WERI-Rb-1 (cell line): ENCODE measurements around the gene OR10G2.

ENCODE experiments used
- DNase-seq: peaks from one replicate; pipeline ENCODE4 v3.0.0-alpha.2; 2020
- H3K27ac ChIP-seq: fragments of 250-450 bp; sonication (Bioruptor Pico); 2 replicates; pipeline ENCODE4 v1.5.1; 2020; ENCODE audit warnings: mild to moderate bottlenecking, moderate library complexity
- H3K27me3 ChIP-seq: fragments of 250-450 bp; sonication (Bioruptor Pico); 2 replicates; pipeline ENCODE4 v1.5.1; 2021; ENCODE audit warnings: mild to moderate bottlenecking, low read depth, moderate library complexity; ENCODE audit not compliant: insufficient read depth, severe bottlenecking
- H3K36me3 ChIP-seq: fragments of 250-450 bp; sonication (Bioruptor Pico); 2 replicates; pipeline ENCODE4 v1.5.1; 2020; ENCODE audit warnings: mild to moderate bottlenecking, moderate library complexity
- H3K4me3 ChIP-seq: 2 replicates; pipeline ENCODE4 v1.5.1; 2011; ENCODE audit warnings: low read depth, mild to moderate bottlenecking, control low read depth, low read length
- H3K9me3 ChIP-seq: fragments of 250-450 bp; sonication (Bioruptor Pico); 2 replicates; pipeline ENCODE4 v1.5.1; 2021; ENCODE audit warnings: mild to moderate bottlenecking, moderate library complexity; ENCODE audit not compliant: severe bottlenecking
- CTCF ChIP-seq: IDR thresholded peaks from 2 replicates; pipeline ENCODE4 v1.5.1; 2011; ENCODE audit warnings: low read depth, mild to moderate bottlenecking, control low read depth, inconsistent platforms, low read length

OR10G2 gene

GRCh38 chr14:21669284-21669683 lies 34.5 kb upstream of the OR10G2 start:
- Histone ChIP-seq H3K27me3 (peaks cover 64% of the 10 kb centered on the region), H3K27ac (no peak overlapping the region), H3K4me3 (no peak overlapping the region), H3K36me3 (no peaks in the 10 kb centered on the region), H3K9me3 (no peaks in the 10 kb centered on the region)
- DNase-seq = no peak
- no peak for TF ChIP-seq CTCF

DNA sequence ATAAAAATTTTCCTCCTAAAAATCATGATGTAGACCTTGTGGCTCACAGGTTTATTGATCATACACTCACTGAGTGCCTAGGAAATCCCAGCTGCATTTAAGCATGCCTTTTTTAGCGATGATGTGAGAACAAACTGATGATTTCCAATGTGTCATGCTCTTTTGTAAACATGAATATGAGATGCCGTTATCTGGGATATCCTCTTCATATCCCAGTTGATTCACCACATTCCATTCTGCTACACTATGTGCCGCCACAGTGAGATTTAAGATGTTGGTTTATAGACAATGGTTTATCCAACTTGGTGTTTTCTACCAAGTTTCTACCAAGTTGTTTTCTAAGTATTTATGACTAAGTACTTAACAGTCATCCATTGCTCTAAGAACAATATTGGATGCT lies 33.6 kb upstream of the OR10G2 start:
- H3K36me3 ChIP-seq = no peaks in the 10 kb centered on the region
- no peak overlapping the region for H3K4me3 ChIP-seq
- H3K27me3 ChIP-seq = peaks cover 57% of the 10 kb centered on the region
- H3K27ac ChIP-seq = no peak overlapping the region
- no peak for TF ChIP-seq CTCF
- no peak for DNase-seq
- H3K9me3 ChIP-seq = no peaks in the 10 kb centered on the region

DNA sequence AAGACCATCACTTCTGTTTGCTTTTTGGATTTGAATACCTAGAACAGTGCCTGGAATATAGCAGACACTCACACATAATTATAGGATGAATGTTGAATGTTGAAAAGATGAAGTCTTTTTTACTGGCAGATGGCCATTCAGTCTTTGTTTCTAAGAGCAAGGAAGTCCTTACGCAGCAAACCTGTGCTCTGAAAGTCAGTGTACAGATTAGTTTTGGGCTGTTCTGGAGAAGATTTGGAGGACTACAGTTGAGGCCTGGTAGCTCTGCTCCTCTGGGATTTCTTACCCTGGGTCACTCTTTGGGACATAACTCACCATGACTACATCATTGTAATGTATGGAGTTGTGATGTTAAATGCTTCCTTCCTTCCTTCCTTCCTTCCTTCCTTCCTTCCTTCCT lies 22.2 kb upstream of the OR10G2 start:
- no peak overlapping the region for H3K4me3 ChIP-seq
- peaks cover 63% of the 10 kb centered on the region for H3K27me3 ChIP-seq
- H3K27ac ChIP-seq = no peak overlapping the region
- H3K36me3 ChIP-seq = no peaks in the 10 kb centered on the region
- DNase-seq = no peak
- no peaks in the 10 kb centered on the region for H3K9me3 ChIP-seq
- no peak for TF ChIP-seq CTCF

DNA sequence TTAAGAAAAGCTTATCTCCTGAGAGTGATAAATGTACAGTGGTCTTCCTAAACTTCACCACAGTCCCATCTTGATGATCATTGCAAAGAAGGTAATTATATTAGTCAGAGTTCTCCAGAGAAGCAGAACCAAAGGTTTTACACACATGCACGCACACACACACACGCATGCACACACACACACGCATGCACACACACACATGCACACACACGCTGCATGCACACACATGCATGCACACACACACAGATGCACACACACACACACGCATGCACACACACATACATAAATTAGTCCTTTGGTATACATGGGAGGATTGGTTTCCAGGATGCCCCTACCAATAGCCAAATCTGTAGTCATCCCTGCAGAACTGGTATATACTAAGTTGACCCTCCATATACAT lies 19.5 kb upstream of the OR10G2 start:
- no peaks in the 10 kb centered on the region for H3K36me3 ChIP-seq
- H3K27ac ChIP-seq = no peak overlapping the region
- no peaks in the 10 kb centered on the region for H3K9me3 ChIP-seq
- TF ChIP-seq CTCF = no peak
- H3K4me3 ChIP-seq = no peak overlapping the region
- H3K27me3 ChIP-seq = peaks cover 68% of the 10 kb centered on the region
- no peak for DNase-seq

DNA sequence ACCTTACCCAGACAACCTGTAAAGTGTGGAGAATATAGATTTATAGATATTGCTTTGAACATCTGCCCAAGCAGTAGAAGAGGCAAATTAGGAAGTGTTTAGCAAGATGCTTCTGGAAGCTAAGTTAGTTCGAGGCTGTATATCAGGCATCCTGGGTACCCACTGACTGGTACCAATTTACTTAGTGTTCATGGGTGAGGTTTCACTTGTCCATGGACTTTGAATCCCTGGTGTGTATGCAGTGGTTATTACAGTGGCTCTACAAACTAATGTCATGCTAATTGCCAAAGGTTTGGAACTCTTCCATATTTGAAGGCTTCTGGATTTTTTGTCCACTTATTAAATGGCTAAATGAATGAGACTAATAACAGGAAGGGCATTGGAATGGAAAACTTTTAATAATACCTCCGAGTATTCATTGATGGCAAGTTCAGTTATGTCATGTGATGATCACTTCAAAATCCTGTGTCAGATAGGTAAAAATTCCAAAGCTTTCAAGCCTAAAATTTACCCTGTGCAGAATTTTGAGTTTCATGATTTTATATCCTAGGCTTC lies 18.7 kb upstream of the OR10G2 start, which contains the start of gene OR4E2:
Gene OR4E2 (plus strand): TSS at position 505 of the 555 bp plus-strand sequence. CDS start 11,248 bp downstream, outside the sequence.
- TF ChIP-seq CTCF = no peak
- peaks cover 70% of the 10 kb centered on the region for H3K27me3 ChIP-seq
- no peaks in the 10 kb centered on the region for H3K36me3 ChIP-seq
- H3K27ac ChIP-seq = no peak within 1 kb of the TSS
- no peak for DNase-seq
- no peak within 1 kb of the TSS for H3K4me3 ChIP-seq
- H3K9me3 ChIP-seq = no peaks in the 10 kb centered on the region

DNA sequence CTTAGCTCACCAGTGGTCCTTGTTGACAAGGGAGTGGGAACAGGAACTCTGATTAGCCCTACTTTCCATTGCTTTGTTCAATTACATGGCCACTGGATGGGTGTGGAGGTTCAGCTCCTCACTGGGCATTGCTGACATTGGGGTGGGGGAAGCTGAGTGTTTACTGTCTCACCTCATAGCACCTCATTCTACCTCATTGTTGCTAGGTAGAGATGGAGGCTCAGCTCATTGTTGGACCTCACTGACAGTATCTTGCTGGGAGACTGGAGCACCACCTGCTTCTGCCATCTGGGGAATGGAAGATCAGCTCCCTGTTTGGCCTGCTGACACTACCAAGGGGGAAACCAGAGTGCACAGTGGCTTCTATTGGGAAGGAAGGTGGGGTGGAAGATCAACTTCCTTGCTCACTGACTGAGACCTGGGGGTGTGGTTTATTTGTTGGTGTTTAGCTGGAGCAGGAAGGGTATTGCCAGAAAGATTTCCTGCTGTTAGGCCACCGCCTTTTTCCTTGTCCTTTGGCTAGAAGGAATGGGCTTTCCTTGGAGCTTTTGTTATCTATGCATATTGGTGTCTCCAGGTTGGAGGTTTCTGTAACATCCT lies 17.6 kb upstream of the OR10G2 start:
- H3K9me3 ChIP-seq = no peaks in the 10 kb centered on the region
- DNase-seq = no peak
- no peaks in the 10 kb centered on the region for H3K36me3 ChIP-seq

More for the DNA sequence above, 17.6 kb upstream of the OR10G2 start:
- H3K4me3 ChIP-seq = no peak overlapping the region
- H3K27ac ChIP-seq = no peak overlapping the region
- TF ChIP-seq CTCF = no peak
- peaks cover 67% of the 10 kb centered on the region for H3K27me3 ChIP-seq
